Hematopoietic multipotent progenitor cell (in vitro differentiated cells): ENCODE measurements around the gene ATG4D. TPM values are rescaled to one million over a fixed set of nuclear protein-coding genes. Genes with fewer than 3 reads are reported as not detected.
"Not testable (repeated sequence)": the region's sequence is repeated elsewhere in the genome, so short reads cannot be mapped to it uniquely, and the experiment has no call there.

ENCODE experiments used
- DNase-seq, 3 donors: peaks; one replicate each; pipeline ENCODE4 v3.0.0-alpha.2; 2011 to 2015; ENCODE audit warnings: low read depth in 2 of 3, low spot score in 2 of 3
- total RNA-seq: library from RNA; depleted of rRNA; stranded (reverse); fragments of >200 nt; gene quantifications from one replicate; pipeline ENCODE4 v1.2.3, GENCODE V29; 2012

Gene ATG4D
- total RNA-seq, 1 donor = 33.7 TPM

GRCh38 chr19:10573793-10574192, 30.1 kb downstream of the ATG4D start:
- not testable (repeated sequence) for DNase-seq

GRCh38 chr19:10574462-10574861, 30.8 kb downstream of the ATG4D start:
- no peak for DNase-seq

DNA sequence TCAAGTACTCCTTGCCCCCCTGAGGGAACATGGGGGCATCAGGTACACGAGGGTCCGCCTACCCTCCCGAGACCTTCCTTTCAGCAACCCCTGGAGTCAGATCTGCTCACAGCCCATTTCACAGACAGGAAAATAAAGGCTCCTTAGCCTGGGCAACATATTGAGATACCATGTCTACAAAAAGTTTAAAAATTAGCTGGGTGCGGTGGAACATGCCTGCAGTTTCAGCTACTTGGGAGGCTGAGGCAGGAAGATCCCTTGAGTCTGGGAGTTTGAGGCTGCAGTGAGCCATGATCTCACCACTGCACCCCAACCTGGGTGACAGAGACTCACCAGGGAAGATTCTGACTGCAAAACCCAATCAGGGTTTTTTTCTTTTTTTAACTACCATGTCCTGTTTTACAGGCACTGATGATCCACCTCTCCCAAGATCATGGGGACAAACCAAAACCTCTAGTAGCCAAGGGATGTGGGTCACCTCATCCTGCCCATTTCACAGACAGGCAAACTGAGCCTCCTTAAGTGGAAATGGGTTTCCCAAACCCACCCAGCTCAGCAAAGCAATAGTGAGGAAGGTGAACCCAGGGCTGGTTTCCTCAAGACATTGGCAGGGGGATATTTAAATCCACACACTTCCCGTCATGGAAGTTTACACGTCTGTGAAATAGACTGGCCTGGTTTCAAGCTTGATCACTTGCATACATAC, 31.5 kb downstream of the ATG4D start:
- DNase-seq = no peak

DNA sequence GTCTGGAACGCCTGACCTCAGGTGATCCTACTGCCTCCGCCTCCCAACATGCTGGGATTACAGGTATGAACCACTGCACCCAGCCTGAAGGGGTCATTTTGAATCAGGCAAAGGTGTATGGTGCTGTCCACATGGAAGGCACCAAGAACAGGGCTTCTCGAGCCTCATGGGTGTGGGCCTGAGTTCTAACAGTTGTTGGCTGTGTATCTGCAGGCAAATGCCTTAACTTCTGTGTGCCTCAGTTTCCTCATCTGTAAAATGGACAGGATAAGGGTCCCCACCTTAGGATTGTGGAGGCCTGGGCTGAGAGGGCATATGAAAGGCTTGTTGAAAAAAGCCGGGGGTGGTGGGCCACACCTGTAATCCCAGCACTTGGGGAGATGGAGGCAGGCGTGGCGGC, 34.2 kb downstream of the ATG4D start:
- DNase-seq = no peak

- DNase-seq = peak; percentile 75 to 95 (median 88)
These were observed 37.4 kb downstream of the ATG4D start for GRCh38 chr19:10580979-10581631.

GRCh38 chr19:10582091-10582490, 38.4 kb downstream of the ATG4D start:
- no peak for DNase-seq

GRCh38 chr19:10583036-10583776, 39.5 kb downstream of the ATG4D start:
- DNase-seq = no peak

- no peak for DNase-seq
These were observed 42.7 kb downstream of the ATG4D start for GRCh38 chr19:10586396-10586795.

DNA sequence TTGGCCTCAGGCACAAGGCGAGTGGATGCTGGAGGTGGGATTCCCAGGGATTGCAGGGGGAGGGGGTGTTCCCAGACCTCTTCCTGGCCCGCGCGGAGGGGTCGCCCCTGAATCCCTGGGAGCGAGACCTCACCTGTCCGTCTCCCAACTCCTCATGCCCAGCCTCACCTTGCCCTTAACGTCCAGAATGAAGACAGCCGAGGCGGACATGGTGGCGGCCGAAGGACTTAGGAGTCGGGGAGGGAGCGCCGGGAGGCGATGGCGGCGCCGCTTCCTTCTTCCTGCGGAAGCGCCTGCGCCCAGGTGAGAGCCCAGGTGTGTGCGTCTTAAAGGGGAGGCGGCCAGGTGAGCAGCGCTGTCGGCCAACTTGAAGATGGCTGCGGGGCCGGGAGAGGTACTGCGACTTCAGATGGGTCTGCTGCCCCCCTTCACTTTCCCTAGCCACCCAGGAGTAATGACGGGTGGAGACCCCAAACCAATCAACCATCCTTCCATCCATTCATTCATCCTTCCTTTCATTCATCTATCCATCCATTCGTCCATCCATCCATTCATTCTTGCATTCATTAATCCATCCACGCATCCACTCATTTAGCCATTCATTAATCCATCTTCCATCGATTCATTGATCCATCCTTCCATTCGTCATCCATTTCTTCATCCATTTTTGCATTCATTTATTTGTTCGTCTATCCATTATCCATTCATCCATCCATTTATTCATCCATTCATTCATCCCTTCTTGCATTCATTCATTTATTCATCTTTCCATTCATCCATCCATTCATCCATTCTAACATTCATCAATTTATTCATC, 43.5 kb downstream of the ATG4D start, which contains the start of gene AP1M2:
AP1M2 (minus strand) TSS at position 291 of the 817 bp plus-strand sequence; CDS start at position 210, 81 bp downstream.
- no peak for DNase-seq

DNA sequence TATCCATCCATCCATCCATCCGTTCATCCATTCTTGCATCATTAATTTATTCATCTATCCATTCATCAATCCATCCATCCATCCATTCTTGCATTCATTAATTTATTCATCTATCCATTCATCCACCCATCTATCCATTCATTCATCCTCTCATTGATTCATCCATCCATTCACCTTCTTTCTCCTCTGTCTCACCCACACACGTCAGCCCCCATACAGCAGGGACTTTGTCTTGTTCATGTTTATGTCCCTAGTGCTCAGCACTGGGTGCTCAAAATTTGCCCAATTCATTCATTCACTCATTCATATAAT, 44.1 kb downstream of the ATG4D start:
- no peak for DNase-seq

DNA sequence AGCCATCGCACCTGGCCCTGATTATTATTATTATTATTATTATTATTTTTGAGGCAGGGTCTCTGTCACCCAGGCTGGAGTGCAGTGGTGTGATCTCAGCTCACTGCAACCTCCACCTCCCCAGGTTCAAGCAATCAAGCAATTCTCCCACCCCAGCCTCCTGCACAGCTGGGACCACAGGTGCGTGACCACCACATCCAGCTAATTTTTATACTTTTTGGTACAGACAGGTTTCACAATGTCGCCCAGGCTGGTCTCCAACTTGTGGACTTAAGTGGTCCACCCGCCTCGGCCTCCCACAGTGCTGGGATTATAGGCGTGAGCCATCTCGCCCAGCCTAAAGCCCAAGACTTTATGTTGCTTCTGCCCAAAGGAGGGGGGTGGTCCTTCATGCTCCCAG, 49.4 kb downstream of the ATG4D start:
- DNase-seq = no peak

- DNase-seq = no peak
These were observed 50.3 kb downstream of the ATG4D start for GRCh38 chr19:10593820-10594637.

- DNase-seq = no peak
These were observed 56.4 kb downstream of the ATG4D start for GRCh38 chr19:10600149-10600548.

DNA sequence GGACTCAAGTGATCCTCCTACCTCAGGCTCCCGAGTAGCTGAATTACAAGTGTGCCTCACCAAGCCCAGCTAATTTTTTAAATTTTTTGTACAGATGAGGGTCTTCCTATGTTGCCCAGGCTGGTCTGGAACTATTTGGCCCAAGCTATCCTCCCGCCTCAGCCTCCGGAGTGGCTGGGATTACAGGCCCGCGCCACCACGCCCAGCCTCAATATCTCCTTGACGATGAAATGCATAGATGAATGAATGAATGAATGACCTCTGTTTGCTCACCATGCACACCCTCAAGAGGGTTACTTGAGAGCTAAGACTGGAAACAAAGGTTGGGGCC, 58.3 kb downstream of the ATG4D start:
- no peak for DNase-seq

- peak; percentile 60 to 84 (median 69) for DNase-seq
These were observed 58.8 kb downstream of the ATG4D start for GRCh38 chr19:10602330-10603083.
